Endothelial cell of umbilical vein (primary cell): ENCODE measurements around the gene ZBTB7C. TPM values are rescaled to one million over a fixed set of nuclear protein-coding genes. Genes with fewer than 3 reads are reported as not detected.

ENCODE experiments used
- BruUV-seq: library from RNA; stranded (reverse); fragments of 400-500 nt; replicated peaks from 2 replicates; lab custom pipeline; 2021; lab: Mats Ljungman, UMichigan
- CTCF ChIA-PET: fragments of 300-600, 350-600 bp; sonication (Branson Sonifier 250); formaldehyde crosslinking; loops from one replicate; lab custom pipeline; 2021; ENCODE audit warnings: antibody characterized with exemption, inconsistent platforms; lab: Charles Lee
- POLR2A ChIA-PET: fragments of 300-600, 350-600 bp; sonication (Branson Sonifier 250); formaldehyde crosslinking; loops from one replicate; lab custom pipeline; 2021; ENCODE audit warnings: antibody characterized with exemption, inconsistent platforms; lab: Charles Lee
- DNase-seq: peaks from one replicate; pipeline ENCODE4 v3.0.0-alpha.2; 2011; ENCODE audit warnings: low read depth, low spot score
- FAIRE-seq: peaks from 2 replicates; lab custom pipeline; 2011; peaks lifted over from hg19 to GRCh38; lab: Jason Lieb, UNC
- H2AFZ ChIP-seq: 2 replicates; pipeline ENCODE4 v1.6.0; 2012; ENCODE audit warnings: low read depth, low read length, control low read depth, inconsistent platforms
- H3K27ac ChIP-seq: 2 replicates; pipeline ENCODE4 v1.5.1; 2011; ENCODE audit warnings: low read depth, mild to moderate bottlenecking, control low read depth, low read length, moderate library complexity; ENCODE audit not compliant: insufficient read depth
- H3K27me3 ChIP-seq, 2 experiments: 2 replicates each; pipeline versions ENCODE4 v1.6.0 to v1.6.1; 2011; ENCODE audit warnings: low read length in 2 of 2, mixed read lengths in 1 of 2; ENCODE audit not compliant: control insufficient read depth in 2 of 2, insufficient read depth in 2 of 2
- H3K36me3 ChIP-seq, 2 experiments: 2 replicates in 1 of 2; 3 replicates in 1 of 2; pipeline ENCODE4 v1.5.1; 2011; ENCODE audit warnings: low read length in 2 of 2, mild to moderate bottlenecking in 1 of 2, moderate library complexity in 1 of 2; ENCODE audit not compliant: control insufficient read depth in 2 of 2, insufficient read depth in 2 of 2; ENCODE audit errors: extremely low read depth in 1 of 2
- H3K4me1 ChIP-seq: 3 replicates; pipeline ENCODE4 v1.5.1; 2011; ENCODE audit warnings: mild to moderate bottlenecking, low read length; ENCODE audit not compliant: control insufficient read depth, insufficient read depth; ENCODE audit errors: extremely low read depth
- H3K4me2 ChIP-seq: 2 replicates; pipeline ENCODE4 v1.6.1; 2011; ENCODE audit warnings: low read length, control low read depth, mixed read lengths; ENCODE audit not compliant: insufficient read depth
- H3K4me3 ChIP-seq, 3 experiments: fragments of 200-600 bp in 1 of 3; sonication (generic), shearing (Covaris generic) in 1 of 3; replicated peaks in 1 of 3; 2 replicates each; pipeline ENCODE4 v1.5.1; 2011 to 2016; ENCODE audit warnings: control low read depth in 3 of 3, low read length in 3 of 3, mild to moderate bottlenecking in 2 of 3, inconsistent platforms in 1 of 3, low read depth in 1 of 3, moderate library complexity in 1 of 3; ENCODE audit not compliant: insufficient read depth in 1 of 3
- H3K79me2 ChIP-seq: 2 replicates; pipeline ENCODE4 v1.6.0; 2012; ENCODE audit warnings: low read length, inconsistent platforms; ENCODE audit not compliant: control insufficient read depth, insufficient read depth
- H3K9ac ChIP-seq: replicated peaks from 2 replicates; pipeline ENCODE3; 2011; ENCODE audit warnings: low read length, control low read depth; ENCODE audit not compliant: insufficient read depth; ENCODE audit errors: extremely low read depth
- H3K9me1 ChIP-seq: replicated peaks from 3 replicates; pipeline ENCODE4 v1.6.0; 2011; ENCODE audit warnings: mild to moderate bottlenecking, low read length; ENCODE audit not compliant: control insufficient read depth, insufficient read depth; ENCODE audit errors: extremely low read depth
- H3K9me3 ChIP-seq: replicated peaks from 2 replicates; pipeline ENCODE4 v1.5.1; 2012; ENCODE audit warnings: low read length, inconsistent platforms; ENCODE audit not compliant: control insufficient read depth, insufficient read depth
- H4K20me1 ChIP-seq: replicated peaks from 2 replicates; pipeline ENCODE3; 2011; ENCODE audit warnings: mild to moderate bottlenecking, low read length; ENCODE audit not compliant: control insufficient read depth, insufficient read depth; ENCODE audit errors: extremely low read depth
- CTCF ChIP-seq, 2 donors: IDR thresholded peaks; 1 replicate in 1 of 2; 2 replicates in 1 of 2; pipeline ENCODE4 v1.5.1; 2011; ENCODE audit warnings: low read length in 2 of 2, mild to moderate bottlenecking in 2 of 2, moderate library complexity in 2 of 2, control low read depth in 1 of 2, inconsistent platforms in 1 of 2, low read depth in 1 of 2; ENCODE audit not compliant: insufficient read depth in 1 of 2; ENCODE audit errors: extremely low read depth in 1 of 2
- EZH2 ChIP-seq: IDR thresholded peaks from 2 replicates; pipeline ENCODE4 v1.6.1; 2012; ENCODE audit warnings: borderline replicate concordance, low read depth, mild to moderate bottlenecking, moderate library complexity, low read length, inconsistent platforms; ENCODE audit not compliant: severe bottlenecking
- FOS ChIP-seq: IDR thresholded peaks from 2 replicates; pipeline ENCODE4 v1.6.1; 2011; ENCODE audit warnings: mild to moderate bottlenecking, low read length, moderate library complexity, borderline replicate concordance; ENCODE audit not compliant: insufficient read depth
- GATA2 ChIP-seq: IDR thresholded peaks from 2 replicates; pipeline ENCODE4 v1.7.0; 2011; ENCODE audit warnings: low read depth, mild to moderate bottlenecking, moderate library complexity, mixed read lengths, low read length; ENCODE audit not compliant: insufficient read length, insufficient read depth
- JUN ChIP-seq: IDR thresholded peaks from 2 replicates; pipeline ENCODE4 v1.6.1; 2011; ENCODE audit warnings: borderline replicate concordance, low read depth; ENCODE audit not compliant: insufficient read length, insufficient read depth
- MYC ChIP-seq: IDR thresholded peaks from one replicate; pipeline ENCODE4 v1.6.1; 2011; ENCODE audit warnings: mild to moderate bottlenecking, low read depth, low read length
- POLR2A ChIP-seq: IDR thresholded peaks from 2 replicates; pipeline ENCODE4 v1.6.1; 2012; ENCODE audit warnings: low read depth, mild to moderate bottlenecking, control low read depth, low read length
- POLR2AphosphoS5 ChIP-seq: IDR thresholded peaks from 2 replicates; pipeline ENCODE4 v1.6.1; 2012; ENCODE audit warnings: low read depth, mild to moderate bottlenecking, control low read depth, low read length, moderate library complexity; ENCODE audit not compliant: insufficient read depth
- dilution Hi-C: fragments of 300-500 bp; cut with MboI; formaldehyde crosslinking; loops from one replicate; pipeline ENCODE4 v1.15.0; 2019; ENCODE audit warnings: low sequenced_read_pairs; ENCODE audit not compliant: extremely low pct_ligation_motif_present
- intact Hi-C: fragments of 100-400 bp; cut with micrococcal nuclease; formaldehyde crosslinking; loops from one replicate; pipeline ENCODE4 v1.10.0; 2022
- polyA plus RNA-seq, 4 experiments: library from polyadenylated mRNA; depleted of rRNA in 3 of 4; stranded (reverse) in 3 of 4; unstranded in 1 of 4; fragments of >200 nt; gene quantifications; 2 replicates each; pipeline versions ENCODE4 v1.2.1 to v1.2.3, GENCODE V29; 2011 to 2012; ENCODE audit warnings: missing spikeins in 1 of 4
- total RNA-seq: library from RNA; stranded (reverse); gene quantifications from 2 replicates; pipeline ENCODE4 v1.2.3, GENCODE V29; 2021
- TF ChIP-seq, protein P1 (sequence below): IDR thresholded peaks from 2 replicates; pipeline ENCODE4 v1.6.1; 2011; ENCODE audit not compliant: insufficient read depth, insufficient read length

The ZBTB7C gene
- total and polyA plus RNA-seq, 2 donors (not counting 3 experiments of a cell fraction or from before 2014, with no cell fraction given): not detected

GRCh38 chr18:48003426-48004349, 405.5 kb downstream of the ZBTB7C start:
- intact Hi-C loops: loop anchor here (1.0 to 10.0 kb wide), 2 partner anchors 72 to 531 kb away; partner anchors contain the start of gene CTIF
- FAIRE-seq: peak; percentile 65
- peak; percentile 54 for DNase-seq

More at GRCh38 chr18:48003426-48004349, 405.5 kb downstream of the ZBTB7C start:
- Histone ChIP-seq H3K4me2 (peak overlapping the region; percentile 4), H2AFZ (peak overlapping the region; percentile 30), H3K36me3 (no peaks in the 10 kb centered on the region), H3K9me3 (no peaks in the 10 kb centered on the region), H3K27me3 (no peaks in the 10 kb centered on the region), H3K4me3 (no peak overlapping the region), H3K27ac (peak overlapping the region; percentile 86), H3K9ac (peak overlapping the region; percentile 58), H4K20me1 (no peaks in the 10 kb centered on the region), H3K4me1 (peaks cover 23% of the 10 kb centered on the region), H3K79me2 (no peaks in the 10 kb centered on the region), H3K9me1 (no peaks in the 10 kb centered on the region)
- dilution Hi-C loops: no loop called here
- TF ChIP-seq MYC: no peak
- no peak for TF ChIP-seq GATA2
- TF ChIP-seq, protein P1, sequence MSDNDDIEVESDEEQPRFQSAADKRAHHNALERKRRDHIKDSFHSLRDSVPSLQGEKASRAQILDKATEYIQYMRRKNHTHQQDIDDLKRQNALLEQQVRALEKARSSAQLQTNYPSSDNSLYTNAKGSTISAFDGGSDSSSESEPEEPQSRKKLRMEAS: no peak
- no peak for TF ChIP-seq FOS
- TF ChIP-seq JUN: no peak
- no peak for TF ChIP-seq POLR2AphosphoS5
- no peak for TF ChIP-seq CTCF (IDR thresholded peaks at IDR 0.05; ENCODE audit: extremely low read depth in 1 of 2, insufficient read depth in 1 of 2, low read depth in 1 of 2, low read length in 2 of 2)
- TF ChIP-seq POLR2A: no peak
- no peak for TF ChIP-seq EZH2
- ChIA-PET CTCF (interaction anchor here (0.7 to 1.0 kb wide), 2 partner anchors 16 to 1534 kb away, joined by 3 to 4 read pairs; no protein-coding TSS in a partner anchor), POLR2A (no interaction called here)
- TSS peak; percentile 87 for BruUV-seq
